GM12878 (cell line): ENCODE data around the gene PMS1. TPM values are rescaled to one million over a fixed set of nuclear protein-coding genes. Genes with fewer than 3 reads are reported as not detected.

Experiments
- ATAC-seq: fragments of 200-7000 bp; cut with Tn5 transposase; 3 replicates; pipeline ENCODE4 v1.9.1; 2020; ENCODE audit warnings: mild to moderate bottlenecking, moderate library complexity
- BruUV-seq: library from RNA; stranded (reverse); fragments of 400-500 nt; replicated peaks from 2 replicates; lab custom pipeline; 2021; lab: Mats Ljungman, UMichigan
- CTCF ChIA-PET: fragments of 300-600 bp; sonication (Branson Sonifier 250); formaldehyde crosslinking; extraction: SDS; loops from one replicate; lab custom pipeline; 2021; ENCODE audit warnings: inconsistent platforms; lab: Yijun Ruan, JAX
- POLR2A ChIA-PET: fragments of 350-600 bp; formaldehyde crosslinking; extraction: SDS; loops from one replicate; lab custom pipeline; 2021; ENCODE audit warnings: inconsistent platforms; lab: Charles Lee
- RAD21 ChIA-PET: fragments of 300-600 bp; sonication (Branson Sonifier 250); formaldehyde crosslinking; loops from one replicate; lab custom pipeline; 2023; ENCODE audit warnings: antibody characterized with exemption; ENCODE audit not compliant: unreplicated experiment; lab: Charles Lee
- SMC1A ChIA-PET: fragments of 300-600 bp; sonication (Branson Sonifier 250); formaldehyde crosslinking; loops from one replicate; lab custom pipeline; 2023; ENCODE audit not compliant: unreplicated experiment, uncharacterized antibody; lab: Charles Lee
- DNase-seq: peaks from one replicate; pipeline ENCODE4 v3.0.0-alpha.2; 2011; ENCODE audit warnings: low read depth, low spot score
- FAIRE-seq: peaks from 3 replicates; lab custom pipeline; 2011; peaks lifted over from hg19 to GRCh38; lab: Jason Lieb, UNC
- H2AFZ ChIP-seq: 2 replicates; pipeline ENCODE4 v1.6.0; 2011; ENCODE audit warnings: low read depth, low read length, control low read depth; ENCODE audit not compliant: control insufficient read depth
- H3K27ac ChIP-seq: 2 replicates; pipeline ENCODE4 v1.5.1; 2011; ENCODE audit warnings: control low read depth; ENCODE audit not compliant: control insufficient read depth, insufficient read depth
- H3K27me3 ChIP-seq, 2 experiments: replicated peaks in 1 of 2; 2 replicates each; pipeline versions ENCODE4 v1.6.0 to v1.6.1; 2011; ENCODE audit warnings: low read length in 1 of 2; ENCODE audit not compliant: control insufficient read depth in 2 of 2, insufficient read depth in 2 of 2
- H3K36me3 ChIP-seq, 2 experiments: 2 replicates each; pipeline ENCODE4 v1.5.1; 2011; ENCODE audit warnings: low read length in 1 of 2; ENCODE audit not compliant: control insufficient read depth in 2 of 2, insufficient read depth in 2 of 2
- H3K4me1 ChIP-seq: 2 replicates; pipeline ENCODE4 v1.6.1; 2011; ENCODE audit warnings: mild to moderate bottlenecking, low read length, moderate library complexity, mixed read lengths; ENCODE audit not compliant: control insufficient read depth, insufficient read depth
- H3K4me2 ChIP-seq: 2 replicates; pipeline ENCODE4 v1.6.0; 2011; ENCODE audit warnings: control low read depth; ENCODE audit not compliant: control insufficient read depth, insufficient read depth
- H3K4me3 ChIP-seq: fragments of 200-600 bp; sonication (generic); 2 replicates; pipeline ENCODE4 v1.5.1; 2016
- H3K79me2 ChIP-seq: 2 replicates; pipeline ENCODE4 v1.6.0; 2011; ENCODE audit warnings: low read length; ENCODE audit not compliant: control insufficient read depth, insufficient read depth
- H3K9ac ChIP-seq: 2 replicates; pipeline ENCODE4 v1.8.0; 2011; ENCODE audit warnings: low read length, control low read depth, mixed read lengths; ENCODE audit not compliant: control insufficient read depth, insufficient read depth
- H3K9me3 ChIP-seq: replicated peaks from 3 replicates; pipeline ENCODE4 v1.5.1; 2011; ENCODE audit warnings: mild to moderate bottlenecking, low read length; ENCODE audit not compliant: control insufficient read depth, insufficient read depth
- H4K20me1 ChIP-seq: 2 replicates; pipeline ENCODE4 v1.6.0; 2011; ENCODE audit not compliant: control insufficient read depth, insufficient read depth
- E4F1 ChIP-seq: fragments of 450-650 bp; IDR thresholded peaks from 2 replicates; pipeline ENCODE4 v1.6.1; 2018; ENCODE audit warnings: borderline replicate concordance, mild to moderate bottlenecking; ENCODE audit not compliant: partially characterized antibody
- GABPA ChIP-seq: IDR thresholded peaks from 2 replicates; pipeline ENCODE4 v1.6.1; 2014; ENCODE audit warnings: antibody characterized with exemption, low read depth, mild to moderate bottlenecking, inconsistent platforms
- IRF3 ChIP-seq: fragments of 450-650 bp; IDR thresholded peaks from 2 replicates; pipeline ENCODE4 v1.6.1; 2014; ENCODE audit warnings: mild to moderate bottlenecking
- RCOR1 ChIP-seq: conservative IDR thresholded peaks from 2 replicates; pipeline ENCODE4 v1.6.1; 2012; ENCODE audit warnings: low read depth, low read length, improper control_type of control experiment
- ZZZ3 ChIP-seq: IDR thresholded peaks from 2 replicates; pipeline ENCODE4 v1.6.1; 2011; ENCODE audit warnings: low read depth; ENCODE audit not compliant: control insufficient read depth, insufficient read length
- WGBS: methylation state at CpG from one replicate; pipeline ENCODE4 v1.1.6; 2016; ENCODE audit warnings: low lambda C conversion rate; ENCODE audit not compliant: insufficient replicate concordance, insufficient coverage; ENCODE audit errors: missing lambda C conversion rate; 5-methylcytosine and 5-hydroxymethylcytosine counted together
- in situ Hi-C: fragments of 300-500 bp; cut with MboI; formaldehyde crosslinking; loops from 9 replicates; pipeline ENCODE4 v1.14.3; 2018; ENCODE audit warnings: mixed read lengths
- intact Hi-C: fragments of 100-400 bp; cut with micrococcal nuclease; formaldehyde crosslinking; loops from one replicate; pipeline ENCODE4 v1.14.2; 2022; ENCODE audit not compliant: unreplicated experiment
- polyA plus RNA-seq, 11 experiments: library from polyadenylated mRNA; depleted of rRNA in 4 of 11; unstranded in 6 of 11; stranded (reverse) in 5 of 11; fragments of >200 nt; fragmentation: Nextera tagmentation in 4 of 11; fragmentation: Illumina TruSeq in 1 of 11; extraction: Ambion mirVana in 4 of 11; extraction: Trizol in 1 of 11; gene quantifications; 1 replicate in 1 of 11; 2 replicates in 10 of 11; pipeline versions ENCODE4 v1.2.1 to v1.2.3, GENCODE V29; 2011 to 2016; ENCODE audit warnings: inconsistent platforms in 2 of 11, missing spikeins in 2 of 11, low read depth in 1 of 11
- total RNA-seq, 4 experiments: library from RNA; depleted of rRNA in 3 of 4; stranded (reverse); fragments of >200 nt in 3 of 4; fragmentation: Illumina TruSeq in 1 of 4; extraction: Trizol in 1 of 4; gene quantifications; 2 replicates each; pipeline versions ENCODE4 v1.2.1 to v1.2.3, GENCODE V29; 2013 to 2021
- TF ChIP-seq, protein P1 (sequence below): IDR thresholded peaks from 2 replicates; pipeline ENCODE4 v1.6.1; 2011; ENCODE audit warnings: borderline replicate concordance, low read depth, mild to moderate bottlenecking, moderate library complexity, mixed read lengths, low read length; ENCODE audit not compliant: insufficient read depth; ENCODE audit errors: extremely low read length

The PMS1 gene
- total and polyA plus RNA-seq, 10 of the 15 experiments (the other 5 are each of a cell fraction or from before 2014, with no cell fraction given): 18.7 to 50.6 (median 29.5) TPM

DNA sequence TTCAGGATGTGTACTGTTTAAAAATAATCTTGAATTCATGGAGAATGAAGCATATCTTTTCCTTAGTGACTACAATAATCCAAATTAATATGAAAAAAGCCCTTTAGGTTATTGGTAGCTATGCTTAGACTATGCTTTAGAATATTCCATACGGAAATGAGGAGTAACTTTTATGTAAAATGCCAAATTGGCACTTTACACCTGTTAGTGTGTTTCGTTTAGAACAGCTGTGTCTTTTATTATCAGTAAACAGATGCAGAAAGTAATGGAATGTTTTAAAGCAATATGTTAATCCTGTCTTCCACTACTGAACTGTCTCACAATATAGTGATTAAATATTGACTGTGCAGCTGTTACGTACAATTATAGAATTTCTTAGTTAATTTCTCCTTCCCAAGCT is 129.6 kb downstream of the PMS1 start:
- SMC1A ChIA-PET: interaction anchor here (1.3 to 1.6 kb wide), 2 partner anchors 8 to 163 kb away, joined by 3 to 4 read pairs; no protein-coding TSS in a partner anchor
- CTCF ChIA-PET: interaction anchor here (0.5 kb wide), 1 partner anchor 115 kb away, joined by 3 read pairs; no protein-coding TSS in a partner anchor

More for the DNA sequence above, 129.6 kb downstream of the PMS1 start:
- Histone ChIP-seq H3K27ac (no peak overlapping the region), H3K79me2 (no peaks in the 10 kb centered on the region), H4K20me1 (no peaks in the 10 kb centered on the region), H3K36me3 (no peaks in the 10 kb centered on the region), H2AFZ (no peak overlapping the region), H3K4me1 (no peaks in the 10 kb centered on the region), H3K9ac (no peak overlapping the region), H3K9me3 (no peaks in the 10 kb centered on the region; the same call in 2 of the 3 replicates), H3K4me2 (no peak overlapping the region), H3K4me3 (no peak overlapping the region), H3K27me3 (no peaks in the 10 kb centered on the region)
- FAIRE-seq: no peak
- ATAC-seq: no peak
- in situ Hi-C loops (no loop called here), intact Hi-C loops (no loop called here)
- no TSS peak for BruUV-seq
- TF ChIP-seq E4F1 (no peak), IRF3 (no peak), RCOR1 (no peak), GABPA (no peak), ZZZ3 (no peak)
- TF ChIP-seq, protein P1, sequence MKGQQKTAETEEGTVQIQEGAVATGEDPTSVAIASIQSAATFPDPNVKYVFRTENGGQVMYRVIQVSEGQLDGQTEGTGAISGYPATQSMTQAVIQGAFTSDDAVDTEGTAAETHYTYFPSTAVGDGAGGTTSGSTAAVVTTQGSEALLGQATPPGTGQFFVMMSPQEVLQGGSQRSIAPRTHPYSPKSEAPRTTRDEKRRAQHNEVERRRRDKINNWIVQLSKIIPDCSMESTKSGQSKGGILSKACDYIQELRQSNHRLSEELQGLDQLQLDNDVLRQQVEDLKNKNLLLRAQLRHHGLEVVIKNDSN: no peak
- no peak for DNase-seq
- POLR2A ChIA-PET: no interaction called here
- RAD21 ChIA-PET: no interaction called here
- WGBS: 48% methylated on average over 3 of the region's 3 CpGs
